SW 1271 (cell line): ENCODE data around the gene WWOX.

Experiments
- DNase-seq, 2 experiments: peaks; one replicate each; lab custom pipeline; 2025; lab: John Stamatoyannopoulos, UW

The WWOX gene

GRCh38 chr16:78804058-78804735 is 704.7 kb downstream of the WWOX start:
- no peak for DNase-seq

- DNase-seq: no peak
Measured at GRCh38 chr16:78805556-78805955, 706.1 kb downstream of the WWOX start.

GRCh38 chr16:78811247-78811646 is 711.8 kb downstream of the WWOX start:
- DNase-seq: no peak

- no peak for DNase-seq
Measured at GRCh38 chr16:78812582-78812981, 713.1 kb downstream of the WWOX start.

GRCh38 chr16:78813661-78814311 is 714.3 kb downstream of the WWOX start:
- DNase-seq: no peak

DNA sequence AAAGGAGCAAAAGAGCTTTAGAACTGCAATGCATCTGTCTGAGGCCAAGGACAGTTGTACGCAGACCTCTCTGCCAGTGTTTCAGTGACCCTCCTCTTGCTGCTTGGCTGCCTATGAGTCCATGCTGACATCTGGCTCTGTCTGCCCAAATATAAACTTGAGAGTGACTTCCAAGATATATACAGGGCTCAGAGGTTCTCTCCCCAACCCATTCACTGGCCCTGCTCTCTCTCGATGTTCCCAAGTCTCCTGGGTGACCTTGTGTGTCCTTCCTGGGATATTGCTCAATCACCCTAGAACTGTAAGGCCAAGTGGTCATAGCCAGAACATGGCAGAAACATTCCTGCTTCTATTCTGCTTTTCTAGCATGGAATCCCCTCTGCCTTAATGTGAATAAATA is 716.3 kb downstream of the WWOX start:
- DNase-seq: no peak

GRCh38 chr16:78816499-78817195 is 717.2 kb downstream of the WWOX start:
- DNase-seq: no peak

- no peak for DNase-seq
Measured at GRCh38 chr16:78817200-78817739, 717.8 kb downstream of the WWOX start.

DNA sequence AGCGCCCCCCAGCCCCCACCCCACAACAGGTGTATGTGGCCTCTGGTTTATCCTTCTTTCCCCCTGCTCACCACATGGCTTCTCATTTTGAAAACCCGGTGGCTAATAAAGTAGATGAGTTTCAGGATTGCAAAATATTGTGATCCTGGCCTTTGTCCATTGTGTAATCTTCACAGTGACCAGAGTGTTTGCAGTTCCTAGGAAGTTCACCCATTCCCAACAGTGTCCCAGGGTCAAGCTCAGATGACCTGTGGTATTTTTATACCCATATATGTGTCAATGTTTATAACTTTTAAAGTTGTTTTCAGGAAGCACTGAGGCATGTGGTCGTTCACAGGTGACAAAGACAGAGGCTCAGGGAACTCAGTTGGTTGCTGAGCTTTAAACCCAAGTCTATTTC is 721.9 kb downstream of the WWOX start:
- no peak for DNase-seq

GRCh38 chr16:78822509-78822908 is 723.1 kb downstream of the WWOX start:
- no peak for DNase-seq

GRCh38 chr16:78823027-78823426 is 723.6 kb downstream of the WWOX start:
- no peak for DNase-seq

DNA sequence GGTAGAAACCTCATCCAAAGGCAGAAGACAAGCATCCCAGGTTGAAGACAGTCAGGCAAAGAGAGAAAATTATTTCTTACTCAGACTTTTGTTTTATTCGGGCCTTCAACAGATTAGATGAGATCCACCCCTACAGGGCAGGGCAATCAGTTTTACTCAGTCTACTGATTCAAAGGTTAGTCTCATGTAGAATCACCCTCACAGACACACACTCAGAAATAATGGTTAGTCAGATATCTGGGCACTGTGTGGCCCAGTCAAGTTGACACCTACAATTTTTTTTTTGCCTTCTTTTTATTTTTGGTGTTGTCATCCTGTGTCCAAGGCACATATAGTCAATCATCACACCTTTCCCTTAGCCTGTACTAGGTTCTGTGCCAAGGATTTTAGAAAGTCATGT is 729.8 kb downstream of the WWOX start:
- no peak for DNase-seq

DNA sequence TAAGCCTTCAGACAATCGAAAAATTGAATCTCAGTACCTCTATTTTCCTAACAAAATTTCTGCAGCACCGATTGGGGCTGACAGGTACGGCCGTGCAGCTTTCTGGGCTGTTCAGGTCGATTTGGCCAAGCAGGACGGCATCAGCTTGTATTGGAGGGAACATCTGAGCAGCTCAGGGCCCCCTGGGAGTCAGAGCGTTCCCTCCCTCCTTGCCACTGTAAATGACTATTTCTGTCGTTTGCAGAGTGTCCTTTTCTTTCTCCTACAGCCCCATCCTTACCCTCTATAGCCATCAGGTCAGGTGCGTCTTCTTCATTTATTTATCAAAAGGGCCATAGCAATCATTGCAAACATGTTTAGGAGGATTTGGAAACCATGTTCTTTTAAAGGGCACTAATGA is 731.1 kb downstream of the WWOX start:
- DNase-seq: no peak

DNA sequence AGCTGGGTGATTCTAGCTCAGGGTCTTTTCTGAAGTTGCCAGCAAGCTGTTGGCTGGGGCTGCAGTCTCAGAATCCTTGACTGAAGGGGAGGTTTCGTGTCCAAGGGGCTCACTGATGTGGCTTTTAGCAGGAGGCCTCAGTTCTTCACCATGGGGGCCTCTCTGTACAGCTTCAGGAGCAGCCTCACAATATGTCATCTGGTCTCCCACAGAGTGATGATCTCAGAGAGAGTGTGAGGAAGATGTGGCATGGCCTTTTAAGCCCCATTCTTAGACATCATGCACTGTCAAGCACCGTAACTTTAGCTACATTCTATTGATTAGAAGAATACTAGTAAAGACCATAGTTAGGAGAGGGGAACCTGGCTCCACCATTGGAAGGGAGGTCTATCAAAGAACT is 732.6 kb downstream of the WWOX start:
- no peak for DNase-seq

GRCh38 chr16:78836802-78837491 is 737.5 kb downstream of the WWOX start:
- DNase-seq: no peak

DNA sequence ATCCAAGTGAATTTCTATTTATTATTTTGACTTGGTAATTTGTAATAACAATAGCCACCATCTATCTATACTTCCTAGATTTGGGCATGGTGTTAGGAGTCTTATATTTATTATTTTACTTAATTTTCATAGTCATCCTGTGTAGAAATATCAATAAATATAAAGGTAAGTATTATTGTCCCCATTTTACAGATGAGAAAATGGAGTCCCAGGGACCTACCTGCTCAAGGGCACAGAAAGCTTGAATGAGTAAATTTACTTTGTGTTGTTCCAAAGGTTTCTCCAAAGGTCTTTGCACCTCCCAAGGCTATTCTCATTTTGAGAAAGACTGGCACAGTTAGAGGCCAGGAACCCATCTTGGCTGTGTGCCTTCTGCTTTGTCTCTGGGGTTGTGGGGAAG is 738.3 kb downstream of the WWOX start:
- no peak for DNase-seq

- DNase-seq: no peak
Measured at GRCh38 chr16:78838276-78838675, 738.8 kb downstream of the WWOX start.

DNA sequence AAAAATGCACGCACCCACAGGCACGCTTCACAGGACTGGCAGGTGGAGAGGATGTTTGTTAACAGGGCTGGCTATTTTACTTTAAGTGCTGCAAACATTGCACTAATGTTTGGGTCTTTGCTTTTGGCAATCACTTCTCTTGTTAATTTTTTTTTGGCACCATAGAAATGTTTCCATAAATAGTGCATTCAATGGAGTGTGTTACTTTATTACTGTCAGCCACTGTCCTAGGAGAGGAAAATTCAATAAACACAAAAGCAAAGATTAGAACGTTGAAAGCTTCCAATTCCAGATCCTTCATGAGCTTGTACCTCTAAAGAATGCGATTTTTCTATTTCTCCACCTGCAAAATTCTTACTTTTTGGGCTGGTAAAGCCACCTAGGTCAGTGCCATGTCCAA is 743.5 kb downstream of the WWOX start:
- DNase-seq: no peak

GRCh38 chr16:78843978-78844377 is 744.5 kb downstream of the WWOX start:
- no peak for DNase-seq

DNA sequence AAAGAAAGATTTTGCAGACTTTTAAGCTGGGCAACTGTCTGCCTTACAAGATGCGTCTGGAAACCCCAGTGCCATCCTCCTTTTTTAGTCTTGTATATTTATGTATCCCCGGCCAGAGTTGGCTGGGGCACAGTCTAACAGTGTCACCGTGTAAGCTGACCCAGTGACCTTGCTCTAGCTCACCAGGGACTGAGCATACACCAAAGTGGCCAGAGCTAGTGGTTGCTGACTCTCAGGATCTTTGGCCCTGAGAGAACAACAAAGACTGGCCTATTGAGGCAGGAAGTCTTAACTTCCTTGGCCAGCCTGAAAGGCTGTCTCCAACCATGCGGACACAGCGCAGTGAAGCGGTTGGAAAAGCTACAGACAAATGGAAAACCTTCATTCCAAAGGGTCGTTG is 745.2 kb downstream of the WWOX start:
- DNase-seq: no peak

DNA sequence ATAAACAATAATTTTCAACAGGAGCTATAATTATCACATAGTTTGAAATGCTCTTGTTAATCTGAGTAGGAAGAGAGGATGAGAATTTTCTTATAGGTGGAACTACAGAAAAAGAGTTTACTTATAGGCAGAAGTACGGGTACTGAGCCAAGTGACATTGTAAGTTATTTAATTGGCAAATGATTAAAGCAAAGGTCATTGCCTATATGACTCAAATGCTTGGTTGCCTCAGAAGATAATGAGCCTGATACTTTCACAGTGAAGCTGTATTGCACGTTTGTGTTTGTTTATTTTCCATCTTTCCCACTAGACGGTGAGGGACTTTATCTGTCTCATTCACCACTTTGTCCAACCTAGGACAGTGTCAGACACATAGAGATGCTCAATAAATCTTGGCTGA is 751.8 kb downstream of the WWOX start:
- DNase-seq: no peak

DNA sequence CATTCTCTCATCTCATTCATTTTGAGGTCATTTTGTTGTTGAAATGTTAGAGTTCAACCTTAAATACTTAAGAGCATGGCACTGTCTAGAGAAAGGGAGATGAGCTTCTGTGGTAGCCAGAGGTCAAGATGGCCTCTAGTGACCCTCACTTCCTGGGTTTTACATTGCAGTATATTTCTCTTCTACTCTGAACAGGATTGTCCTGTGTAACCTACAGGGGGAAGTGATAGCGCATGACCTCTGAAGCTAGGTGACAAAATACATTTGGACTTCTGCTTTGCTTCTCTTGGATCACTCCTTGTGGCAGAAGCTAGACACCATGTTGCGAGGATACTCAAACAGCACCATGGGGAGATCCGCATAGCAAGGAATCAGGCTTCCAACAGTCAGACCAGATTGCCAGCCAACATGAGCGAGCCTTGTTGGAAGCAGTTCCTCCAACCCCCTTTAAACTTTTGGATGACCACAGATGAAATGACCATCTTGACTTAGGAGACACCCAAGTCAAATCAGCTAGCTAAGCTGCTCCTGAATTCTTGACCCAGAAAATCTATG is 752.7 kb downstream of the WWOX start:
- DNase-seq: no peak
